ENCODE measurements around the gene GTF2A1L.

The GTF2A1L gene

DNA sequence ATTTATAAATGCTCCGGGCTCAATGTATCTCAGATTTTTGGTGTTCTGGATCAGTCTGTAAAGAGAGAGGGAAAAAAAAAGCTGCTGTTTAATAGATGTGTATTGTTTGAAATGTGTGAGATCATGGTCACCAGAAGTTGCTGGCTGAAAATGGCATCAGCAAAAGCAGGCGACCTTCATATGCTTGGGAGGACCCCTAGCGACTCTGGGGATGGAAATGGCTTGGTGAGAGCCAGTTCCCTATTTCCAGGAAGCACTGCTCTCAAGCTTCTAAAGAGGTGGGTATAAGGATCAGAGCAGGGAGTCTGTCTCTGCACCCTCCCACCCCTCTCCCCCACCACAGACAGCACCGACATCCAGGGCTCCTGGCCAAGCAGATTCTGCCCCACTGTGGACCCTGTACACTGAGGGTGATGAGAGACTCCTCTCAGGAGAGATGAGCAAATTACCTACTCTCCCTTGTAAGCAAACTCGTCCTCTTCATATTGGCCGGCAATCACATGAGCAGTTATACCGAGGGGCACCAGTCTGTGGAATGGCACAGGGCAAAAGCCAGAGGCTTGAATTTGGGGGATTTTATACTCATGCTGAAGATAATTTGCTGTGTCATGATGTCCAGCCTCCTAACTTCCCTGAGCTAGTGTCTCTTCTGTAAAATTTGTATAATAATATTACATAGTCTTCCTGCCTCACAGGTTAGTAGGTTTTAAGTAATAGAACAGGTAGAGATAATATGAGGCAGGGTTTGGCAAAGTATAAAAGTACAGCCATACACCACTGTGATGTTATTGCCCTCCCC, 108.2 kb downstream of the GTF2A1L start:
- Histone ChIP-seq H3K9ac (ENCODE audit: low read length) (no peak overlapping the region), H3K9me3 (ENCODE audit: insufficient read depth, low read length) (no peaks in the 10 kb centered on the region), H3K27ac (ENCODE audit: low read length) (no peak overlapping the region), H3K4me2 (ENCODE audit: low read length) (no peak overlapping the region), H4K20me1 (ENCODE audit: insufficient read depth, low read length) (no peaks in the 10 kb centered on the region), H3K4me1 (ENCODE audit: low read length) (no peaks in the 10 kb centered on the region), H3K79me2 (ENCODE audit: low read length) (no peaks in the 10 kb centered on the region), H2AFZ (ENCODE audit: low read depth, low read length) (no peak overlapping the region), H3K36me3 (replicated peaks; ENCODE audit: low read depth, low read length) (no peaks in the 10 kb centered on the region), H3K27me3 (ENCODE audit: low read depth, low read length) (no peaks in the 10 kb centered on the region), H3K4me3 (ENCODE audit: low read length) (no peak overlapping the region)
- no peak for TF ChIP-seq EZH2phosphoT487 (IDR thresholded peaks at IDR 0.05; ENCODE audit: low read depth)
- TF ChIP-seq, protein P1, sequence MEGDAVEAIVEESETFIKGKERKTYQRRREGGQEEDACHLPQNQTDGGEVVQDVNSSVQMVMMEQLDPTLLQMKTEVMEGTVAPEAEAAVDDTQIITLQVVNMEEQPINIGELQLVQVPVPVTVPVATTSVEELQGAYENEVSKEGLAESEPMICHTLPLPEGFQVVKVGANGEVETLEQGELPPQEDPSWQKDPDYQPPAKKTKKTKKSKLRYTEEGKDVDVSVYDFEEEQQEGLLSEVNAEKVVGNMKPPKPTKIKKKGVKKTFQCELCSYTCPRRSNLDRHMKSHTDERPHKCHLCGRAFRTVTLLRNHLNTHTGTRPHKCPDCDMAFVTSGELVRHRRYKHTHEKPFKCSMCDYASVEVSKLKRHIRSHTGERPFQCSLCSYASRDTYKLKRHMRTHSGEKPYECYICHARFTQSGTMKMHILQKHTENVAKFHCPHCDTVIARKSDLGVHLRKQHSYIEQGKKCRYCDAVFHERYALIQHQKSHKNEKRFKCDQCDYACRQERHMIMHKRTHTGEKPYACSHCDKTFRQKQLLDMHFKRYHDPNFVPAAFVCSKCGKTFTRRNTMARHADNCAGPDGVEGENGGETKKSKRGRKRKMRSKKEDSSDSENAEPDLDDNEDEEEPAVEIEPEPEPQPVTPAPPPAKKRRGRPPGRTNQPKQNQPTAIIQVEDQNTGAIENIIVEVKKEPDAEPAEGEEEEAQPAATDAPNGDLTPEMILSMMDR (IDR thresholded peaks at IDR 0.05; ENCODE audit: low read depth, low read length): no peak

- Histone ChIP-seq H3K27ac (ENCODE audit: low read length) (no peak overlapping the region), H3K9me3 (ENCODE audit: insufficient read depth, low read length) (no peaks in the 10 kb centered on the region), H4K20me1 (ENCODE audit: insufficient read depth, low read length) (no peaks in the 10 kb centered on the region), H3K9ac (ENCODE audit: low read length) (no peak overlapping the region), H3K4me1 (ENCODE audit: low read length) (no peaks in the 10 kb centered on the region), H3K4me2 (ENCODE audit: low read length) (no peak overlapping the region), H2AFZ (ENCODE audit: low read depth, low read length) (no peak overlapping the region), H3K79me2 (ENCODE audit: low read length) (no peaks in the 10 kb centered on the region), H3K36me3 (replicated peaks; ENCODE audit: low read depth, low read length) (no peaks in the 10 kb centered on the region), H3K4me3 (ENCODE audit: low read length) (no peak overlapping the region), H3K27me3 (ENCODE audit: low read depth, low read length) (peaks cover 9% of the 10 kb centered on the region)
- TF ChIP-seq, protein P1 (IDR thresholded peaks at IDR 0.05; ENCODE audit: low read depth, low read length): no peak
- TF ChIP-seq EZH2phosphoT487 (IDR thresholded peaks at IDR 0.05; ENCODE audit: low read depth): no peak
Observed at GRCh38 chr2:48727560-48727959, 109.9 kb downstream of the GTF2A1L start.

DNA sequence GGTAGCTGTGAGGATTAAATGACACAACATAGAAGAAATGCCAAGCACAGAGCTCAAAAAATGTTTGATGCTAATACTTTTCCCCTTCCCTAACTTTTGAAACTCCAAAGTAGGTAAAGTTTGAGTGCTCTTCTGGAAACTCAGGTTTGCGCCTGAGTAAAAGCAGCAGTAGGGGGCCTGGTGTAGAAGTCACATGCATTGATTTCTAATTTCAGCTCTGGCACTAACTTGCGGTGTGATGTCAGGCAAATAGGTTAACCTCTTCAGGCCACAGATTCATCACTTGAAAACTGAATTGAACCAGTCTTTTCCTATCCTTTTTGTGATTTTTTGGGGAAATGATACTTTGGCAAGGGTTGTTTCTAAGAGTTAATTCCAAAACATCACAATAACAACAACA, 110.6 kb downstream of the GTF2A1L start:
- Histone ChIP-seq H3K4me2 (ENCODE audit: low read length) (no peak overlapping the region), H3K27ac (ENCODE audit: low read length) (no peak overlapping the region)

DNA sequence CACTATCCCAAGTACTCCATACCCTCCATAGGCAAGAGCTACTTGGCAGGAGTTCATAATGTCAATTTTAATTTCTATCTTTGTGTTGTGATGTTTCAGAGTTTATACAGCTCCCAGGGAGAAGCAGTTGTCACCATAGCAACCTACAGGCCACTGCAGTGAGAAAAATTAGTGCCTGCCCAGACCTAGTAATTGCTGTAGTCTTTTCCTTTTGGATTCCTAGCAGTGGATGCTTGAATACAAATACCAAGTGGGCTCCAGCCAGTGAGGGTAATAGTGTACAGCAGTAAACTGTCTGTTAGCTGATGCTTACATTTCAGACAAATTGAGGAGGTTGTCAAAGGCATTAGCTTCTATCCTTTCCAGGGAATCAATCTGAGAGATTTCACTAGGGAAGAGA, 111.2 kb downstream of the GTF2A1L start:
- H4K20me1 ChIP-seq (ENCODE audit: insufficient read depth, low read length): no peaks in the 10 kb centered on the region
- no peak overlapping the region for H3K4me2 ChIP-seq (ENCODE audit: low read length)
- H2AFZ ChIP-seq (ENCODE audit: low read depth, low read length): no peak overlapping the region
- H3K27ac ChIP-seq (ENCODE audit: low read length): no peak overlapping the region
- no peaks in the 10 kb centered on the region for H3K36me3 ChIP-seq (replicated peaks; ENCODE audit: low read depth, low read length)
- H3K27me3 ChIP-seq (ENCODE audit: low read depth, low read length): peaks cover 18% of the 10 kb centered on the region
- H3K4me1 ChIP-seq (ENCODE audit: low read length): no peaks in the 10 kb centered on the region
- no peak overlapping the region for H3K4me3 ChIP-seq (ENCODE audit: low read length)
- no peak overlapping the region for H3K9ac ChIP-seq (ENCODE audit: low read length)
- no peaks in the 10 kb centered on the region for H3K9me3 ChIP-seq (ENCODE audit: insufficient read depth, low read length)
- no peaks in the 10 kb centered on the region for H3K79me2 ChIP-seq (ENCODE audit: low read length)
- TF ChIP-seq, protein P1 (IDR thresholded peaks at IDR 0.05; ENCODE audit: low read depth, low read length): no peak
- TF ChIP-seq EZH2phosphoT487 (IDR thresholded peaks at IDR 0.05; ENCODE audit: low read depth): no peak

More for the DNA sequence above, 110.6 kb downstream of the GTF2A1L start:
- H3K4me1 ChIP-seq (ENCODE audit: low read length): no peaks in the 10 kb centered on the region
- H3K4me3 ChIP-seq (ENCODE audit: low read length): no peak overlapping the region
- no peak overlapping the region for H2AFZ ChIP-seq (ENCODE audit: low read depth, low read length)
- no peaks in the 10 kb centered on the region for H4K20me1 ChIP-seq (ENCODE audit: insufficient read depth, low read length)
- peaks cover 15% of the 10 kb centered on the region for H3K27me3 ChIP-seq (ENCODE audit: low read depth, low read length)
- H3K9ac ChIP-seq (ENCODE audit: low read length): no peak overlapping the region
- H3K79me2 ChIP-seq (ENCODE audit: low read length): no peaks in the 10 kb centered on the region
- no peaks in the 10 kb centered on the region for H3K36me3 ChIP-seq (replicated peaks; ENCODE audit: low read depth, low read length)
- TF ChIP-seq, protein P1 (IDR thresholded peaks at IDR 0.05; ENCODE audit: low read depth, low read length): no peak
- TF ChIP-seq EZH2phosphoT487 (IDR thresholded peaks at IDR 0.05; ENCODE audit: low read depth): no peak
- no peaks in the 10 kb centered on the region for H3K9me3 ChIP-seq (ENCODE audit: insufficient read depth, low read length)

All from OCI-LY3 (cell line).